T-helper 1 cell (primary cell): ENCODE results near the gene VPS45.
A peak's percentile ranks its signal among the peaks of the same experiment; 100 is the strongest.

ENCODE experiments used
- DNase-seq, 5 donors: peaks; one replicate each; pipeline ENCODE4 v3.0.0-alpha.2; 2012 to 2020

Gene VPS45

GRCh38 chr1:150076066-150076465, 8.5 kb downstream of the VPS45 start:
- DNase-seq = peak in 1 of 5 donors; percentile 60

- no peak for DNase-seq
Observed at GRCh38 chr1:150076985-150077384, 9.4 kb downstream of the VPS45 start.

- DNase-seq = no peak
Observed at GRCh38 chr1:150080784-150081183, 13.2 kb downstream of the VPS45 start.

- DNase-seq = no peak
Observed at GRCh38 chr1:150082494-150082893, 14.9 kb downstream of the VPS45 start.

GRCh38 chr1:150083907-150084306, 16.3 kb downstream of the VPS45 start:
- DNase-seq = no peak

GRCh38 chr1:150085406-150085805, 17.8 kb downstream of the VPS45 start:
- DNase-seq = no peak

- no peak for DNase-seq
Observed at GRCh38 chr1:150087415-150087814, 19.8 kb downstream of the VPS45 start.

GRCh38 chr1:150089846-150090520, 22.4 kb downstream of the VPS45 start:
- no peak for DNase-seq

GRCh38 chr1:150092180-150092791, 24.7 kb downstream of the VPS45 start:
- DNase-seq = peak in 1 of 5 donors; percentile 44

GRCh38 chr1:150093805-150094204, 26.2 kb downstream of the VPS45 start:
- DNase-seq = no peak

- no peak for DNase-seq
Observed at GRCh38 chr1:150094734-150095265, 27.2 kb downstream of the VPS45 start.

GRCh38 chr1:150102986-150103385, 35.4 kb downstream of the VPS45 start:
- DNase-seq = no peak

GRCh38 chr1:150106341-150106740, 38.8 kb downstream of the VPS45 start:
- DNase-seq = peak in 2 of 5 donors; percentile 28 to 56

- DNase-seq = peak in 1 of 5 donors; percentile 61
Observed at GRCh38 chr1:150109586-150109985, 42.0 kb downstream of the VPS45 start.

GRCh38 chr1:150110116-150110515, 42.5 kb downstream of the VPS45 start:
- DNase-seq = peak in 1 of 5 donors; percentile 51

GRCh38 chr1:150111670-150112069, 44.1 kb downstream of the VPS45 start:
- DNase-seq = peak in 1 of 5 donors; percentile 26

GRCh38 chr1:150115121-150115520, 47.5 kb downstream of the VPS45 start:
- DNase-seq = no peak

- DNase-seq = no peak
Observed at GRCh38 chr1:150118716-150119115, 51.1 kb downstream of the VPS45 start.

GRCh38 chr1:150121236-150121862, 53.8 kb downstream of the VPS45 start:
- no peak for DNase-seq

GRCh38 chr1:150126811-150127210, 59.2 kb downstream of the VPS45 start:
- no peak for DNase-seq

- no peak for DNase-seq
Observed at GRCh38 chr1:150127464-150127863, 59.9 kb downstream of the VPS45 start.

GRCh38 chr1:150127868-150128267, 60.3 kb downstream of the VPS45 start:
- DNase-seq = no peak

- DNase-seq = no peak
Observed at GRCh38 chr1:150132372-150132771, 64.8 kb downstream of the VPS45 start.

- DNase-seq = no peak
Observed at GRCh38 chr1:150134537-150134936, 67.0 kb downstream of the VPS45 start.
